ENCODE results near the gene LAGE3.

LAGE3 gene

DNA sequence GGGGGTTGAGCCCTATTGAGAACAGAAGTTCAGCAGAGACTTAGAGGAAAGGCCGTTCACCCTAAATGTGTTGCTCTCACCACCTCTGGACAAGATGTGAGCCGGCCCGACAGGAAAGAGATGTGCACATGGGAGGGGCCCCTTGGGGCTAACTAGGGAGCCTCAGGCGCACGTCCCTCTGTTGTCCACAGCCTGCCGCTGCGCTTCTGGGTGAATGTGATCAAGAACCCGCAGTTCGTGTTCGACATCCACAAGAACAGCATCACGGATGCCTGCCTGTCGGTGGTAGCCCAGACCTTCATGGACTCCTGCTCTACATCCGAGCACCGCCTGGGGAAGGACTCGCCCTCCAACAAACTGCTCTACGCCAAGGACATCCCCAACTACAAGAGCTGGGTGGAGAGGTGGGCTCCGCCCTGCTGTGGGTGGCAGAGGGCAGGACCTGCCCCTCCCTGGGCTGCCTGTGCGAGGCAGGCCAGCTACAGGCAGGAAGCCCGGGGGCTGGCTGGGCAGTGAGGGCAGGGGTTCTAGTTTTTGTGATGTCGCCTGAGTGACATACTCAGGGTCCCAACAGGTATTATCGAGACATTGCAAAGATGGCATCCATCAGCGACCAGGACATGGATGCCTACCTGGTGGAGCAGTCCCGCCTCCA is 8.0 kb downstream of the LAGE3 start:
- POLR2A ChIA-PET: interaction anchor here (0.6 kb wide), 1 partner anchor 581 kb away, joined by 3 read pairs; no protein-coding TSS in a partner anchor
- CTCF ChIA-PET: no interaction called here

DNA sequence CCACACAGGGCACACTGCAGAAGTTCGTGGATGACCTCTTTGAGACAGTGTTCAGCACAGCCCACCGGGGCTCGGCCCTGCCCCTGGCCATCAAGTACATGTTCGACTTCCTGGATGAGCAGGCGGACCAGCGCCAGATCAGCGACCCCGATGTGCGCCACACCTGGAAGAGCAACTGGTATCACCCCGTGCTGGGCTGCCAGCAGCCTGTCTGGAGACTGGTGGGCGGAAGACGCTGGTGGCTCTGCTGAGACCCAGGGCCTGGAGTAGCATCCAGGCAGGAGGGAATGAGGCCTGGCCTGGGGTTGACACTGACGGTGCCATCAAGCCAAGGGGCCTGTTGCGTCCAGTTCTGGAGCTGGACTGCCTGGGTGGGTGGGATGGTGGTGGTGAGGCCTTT is 8.6 kb downstream of the LAGE3 start:
- ChIA-PET CTCF (no interaction called here), POLR2A (interaction anchor here (0.6 kb wide), 1 partner anchor 580 kb away, joined by 3 read pairs; no protein-coding TSS in a partner anchor)
- TF ChIP-seq, protein P1, sequence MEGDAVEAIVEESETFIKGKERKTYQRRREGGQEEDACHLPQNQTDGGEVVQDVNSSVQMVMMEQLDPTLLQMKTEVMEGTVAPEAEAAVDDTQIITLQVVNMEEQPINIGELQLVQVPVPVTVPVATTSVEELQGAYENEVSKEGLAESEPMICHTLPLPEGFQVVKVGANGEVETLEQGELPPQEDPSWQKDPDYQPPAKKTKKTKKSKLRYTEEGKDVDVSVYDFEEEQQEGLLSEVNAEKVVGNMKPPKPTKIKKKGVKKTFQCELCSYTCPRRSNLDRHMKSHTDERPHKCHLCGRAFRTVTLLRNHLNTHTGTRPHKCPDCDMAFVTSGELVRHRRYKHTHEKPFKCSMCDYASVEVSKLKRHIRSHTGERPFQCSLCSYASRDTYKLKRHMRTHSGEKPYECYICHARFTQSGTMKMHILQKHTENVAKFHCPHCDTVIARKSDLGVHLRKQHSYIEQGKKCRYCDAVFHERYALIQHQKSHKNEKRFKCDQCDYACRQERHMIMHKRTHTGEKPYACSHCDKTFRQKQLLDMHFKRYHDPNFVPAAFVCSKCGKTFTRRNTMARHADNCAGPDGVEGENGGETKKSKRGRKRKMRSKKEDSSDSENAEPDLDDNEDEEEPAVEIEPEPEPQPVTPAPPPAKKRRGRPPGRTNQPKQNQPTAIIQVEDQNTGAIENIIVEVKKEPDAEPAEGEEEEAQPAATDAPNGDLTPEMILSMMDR (IDR thresholded peaks at IDR 0.05; ENCODE audit: control extremely low read depth, extremely low read depth, low read depth, missing control alignments): no peak
- no peak for DNase-seq (ENCODE audit: extremely low spot score)

More for the DNA sequence above, 8.0 kb downstream of the LAGE3 start:
- TF ChIP-seq, protein P1 (IDR thresholded peaks at IDR 0.05; ENCODE audit: control extremely low read depth, extremely low read depth, low read depth, missing control alignments): no peak
- DNase-seq (ENCODE audit: extremely low spot score): no peak

DNA sequence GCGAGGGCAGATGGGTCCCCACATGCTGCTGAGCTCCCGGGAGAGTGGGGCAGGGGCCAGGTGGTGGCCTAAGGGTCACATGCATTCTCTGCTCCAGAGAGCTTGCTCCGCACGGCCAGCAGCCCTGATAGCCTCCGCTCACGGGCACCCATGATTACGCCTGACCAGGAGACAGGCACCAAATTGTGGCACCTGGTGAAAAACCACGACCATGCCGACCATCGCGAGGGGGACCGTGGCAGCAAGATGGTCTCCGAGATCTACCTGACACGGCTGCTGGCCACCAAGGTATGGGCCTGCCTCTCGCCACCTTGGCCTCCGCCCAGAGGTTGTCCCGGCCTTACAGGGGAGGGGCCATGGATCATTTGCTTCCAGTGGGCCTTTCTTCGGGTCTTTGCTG is 9.2 kb downstream of the LAGE3 start:
- DNase-seq (ENCODE audit: extremely low spot score): no peak
- TF ChIP-seq, protein P1 (IDR thresholded peaks at IDR 0.05; ENCODE audit: control extremely low read depth, extremely low read depth, low read depth, missing control alignments): no peak
- ChIA-PET CTCF (no interaction called here), POLR2A (no interaction called here)

DNA sequence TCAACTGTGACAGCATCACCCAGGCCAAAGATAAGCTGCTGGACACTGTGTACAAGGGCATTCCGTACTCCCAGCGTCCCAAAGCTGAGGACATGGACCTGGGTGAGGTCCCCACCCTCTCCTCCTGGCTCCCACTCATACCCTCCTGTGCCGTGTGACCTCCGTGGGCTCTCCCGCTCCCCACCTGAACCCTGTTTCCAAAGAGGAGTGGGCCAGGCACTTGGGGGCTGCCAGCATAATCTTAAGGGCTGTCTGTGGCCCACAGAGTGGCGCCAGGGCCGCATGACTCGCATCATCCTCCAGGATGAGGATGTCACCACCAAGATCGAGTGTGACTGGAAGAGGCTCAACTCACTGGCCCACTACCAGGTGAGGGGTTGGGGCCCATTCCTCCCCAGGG is 10.0 kb downstream of the LAGE3 start:
- no peak for DNase-seq (ENCODE audit: extremely low spot score)
- POLR2A ChIA-PET: no interaction called here
- TF ChIP-seq, protein P1 (IDR thresholded peaks at IDR 0.05; ENCODE audit: control extremely low read depth, extremely low read depth, low read depth, missing control alignments): no peak
- CTCF ChIA-PET: no interaction called here

DNA sequence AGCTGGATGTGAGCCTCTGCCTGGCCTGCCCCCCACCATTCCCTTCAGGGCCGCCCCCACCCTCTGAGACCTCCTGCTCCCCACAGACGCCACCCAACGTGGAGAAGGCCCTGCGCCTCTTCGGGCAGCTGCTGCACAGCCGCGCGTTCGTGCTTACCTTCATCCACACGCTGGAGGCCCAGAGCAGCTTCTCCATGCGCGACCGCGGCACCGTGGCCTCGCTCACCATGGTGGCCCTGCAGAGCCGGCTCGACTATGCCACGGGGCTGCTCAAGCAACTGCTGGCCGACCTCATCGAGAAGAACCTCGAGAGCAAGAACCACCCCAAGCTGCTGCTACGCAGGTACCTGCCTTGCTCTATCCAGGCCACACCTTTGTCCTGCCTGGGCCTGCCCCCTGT is 10.9 kb downstream of the LAGE3 start:
- TF ChIP-seq, protein P1 (IDR thresholded peaks at IDR 0.05; ENCODE audit: control extremely low read depth, extremely low read depth, low read depth, missing control alignments): no peak
- DNase-seq (ENCODE audit: extremely low spot score): no peak
- POLR2A ChIA-PET: no interaction called here
- CTCF ChIA-PET: interaction anchor here (1.5 kb wide), 1 partner anchor 28 kb away, joined by 4 read pairs; no protein-coding TSS in a partner anchor

DNA sequence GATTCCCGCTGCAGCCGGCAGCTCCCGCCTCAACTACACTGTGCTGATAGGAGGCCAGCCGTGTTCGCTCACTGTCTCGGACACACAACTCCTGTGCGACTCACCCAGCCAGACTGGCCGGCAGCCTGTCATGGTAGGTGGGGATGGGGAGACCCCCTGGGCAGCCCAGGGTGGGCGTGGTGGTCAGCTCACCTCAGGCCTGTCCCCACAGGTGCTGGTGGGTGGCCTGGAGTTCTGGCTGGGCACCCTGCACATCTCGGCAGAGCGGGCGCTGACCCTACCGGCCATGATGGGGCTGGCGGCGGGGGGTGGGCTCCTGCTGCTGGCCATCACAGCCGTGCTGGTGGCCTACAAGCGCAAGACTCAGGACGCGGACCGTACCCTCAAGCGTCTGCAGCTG is 11.5 kb downstream of the LAGE3 start:
- ChIA-PET CTCF (interaction anchor here (1.5 kb wide), 1 partner anchor 28 kb away, joined by 4 read pairs; no protein-coding TSS in a partner anchor), POLR2A (no interaction called here)
- no peak for DNase-seq (ENCODE audit: extremely low spot score)
- TF ChIP-seq, protein P1 (IDR thresholded peaks at IDR 0.05; ENCODE audit: control extremely low read depth, extremely low read depth, low read depth, missing control alignments): no peak
